Neural progenitor cell (in vitro differentiated cells): ENCODE results near the gene PFN1.

ENCODE experiments used
- CTCF ChIP-seq: fragments of 200-600 bp; sonication (generic); IDR thresholded peaks from 2 replicates; pipeline ENCODE4 v1.5.1; 2017; ENCODE audit warnings: antibody characterized with exemption, mild to moderate bottlenecking
- EZH2phosphoT487 ChIP-seq: fragments of 200-600 bp; sonication (generic); IDR thresholded peaks from 2 replicates; pipeline ENCODE4 v1.6.1; 2017; ENCODE audit warnings: antibody characterized with exemption

GRCh38 chr17:4960279-4960922 is 12.1 kb upstream of the PFN1 start:
- TF ChIP-seq CTCF (no peak), EZH2phosphoT487 (no peak)
